Activated naive CD8-positive, alpha-beta T cell treated with anti-CD3 and anti-CD28 coated beads, Interleukin-2, amount 10 ng/mL, durations not matched to agents 7 days and 5 days (primary cell): ENCODE measurements around the gene DNAH9. TPM values are rescaled to one million over a fixed set of nuclear protein-coding genes. Genes with fewer than 3 reads are reported as not detected.
"Not testable (repeated sequence)": the region's sequence is repeated elsewhere in the genome, so short reads cannot be mapped to it uniquely, and the experiment has no call there.

Experiments used
- ATAC-seq: fragments of 150-1000 bp; cut with Tn5 transposase; one replicate; pipeline ENCODE4 v1.10.0; 2021; ENCODE audit warnings: low read depth, moderate library complexity
- POLR2A ChIA-PET: fragments of 350-600 bp; sonication (Branson Sonifier 250); formaldehyde crosslinking; loops from one replicate; lab custom pipeline; 2021; ENCODE audit warnings: antibody characterized with exemption; lab: Charles Lee
- DNase-seq: peaks from one replicate; pipeline ENCODE4 v3.0.0; 2021
- H3K27ac Mint-ChIP-seq: one replicate; pipeline ENCODE4 v1.8.0; 2022; ENCODE audit warnings: mild to moderate bottlenecking, mixed read lengths
- H3K27me3 Mint-ChIP-seq: one replicate; pipeline ENCODE4 v1.8.0; 2022; ENCODE audit warnings: mild to moderate bottlenecking, moderate library complexity, mixed read lengths
- H3K36me3 Mint-ChIP-seq: one replicate; pipeline ENCODE4 v1.8.0; 2021; ENCODE audit warnings: mild to moderate bottlenecking, mixed read lengths
- H3K4me1 Mint-ChIP-seq: one replicate; pipeline ENCODE4 v1.8.0; 2021; ENCODE audit warnings: mixed read lengths
- H3K4me3 Mint-ChIP-seq: one replicate; pipeline ENCODE4 v1.8.0; 2022; ENCODE audit warnings: mild to moderate bottlenecking, moderate library complexity, mixed read lengths
- H3K9me3 Mint-ChIP-seq: one replicate; pipeline ENCODE4 v1.8.0; 2021; ENCODE audit warnings: mixed read lengths
- total RNA-seq, 2 experiments: library from RNA; stranded (reverse); gene quantifications; one replicate each; pipeline ENCODE4 v1.2.3, GENCODE V29; 2021

DNAH9 gene
- total RNA-seq, 2 experiments from 2014 or later: not detected

DNA sequence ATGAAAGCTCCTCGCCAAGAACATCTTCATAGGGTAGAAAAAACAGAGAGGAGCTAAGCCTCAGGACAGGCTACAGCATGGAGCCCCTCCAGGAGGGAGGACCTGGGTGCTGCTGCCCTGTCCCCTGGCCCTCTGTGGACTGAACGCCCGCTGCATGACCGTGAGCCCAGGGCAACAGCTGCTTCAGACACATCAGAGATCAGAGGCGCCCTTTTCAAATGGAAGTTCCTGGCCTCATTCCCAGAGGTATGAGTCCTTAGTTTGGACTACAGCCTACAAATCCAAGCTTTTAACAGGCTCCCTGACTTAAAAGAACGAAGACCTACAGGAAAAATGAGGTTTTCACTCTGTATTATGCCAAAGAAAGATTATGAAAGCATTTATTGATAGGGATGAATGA lies 350.5 kb downstream of the DNAH9 start:
- no peak for DNase-seq
- no peak overlapping the region for H3K27ac Mint-ChIP-seq
- no peaks in the 10 kb centered on the region for H3K36me3 Mint-ChIP-seq
- H3K4me1 Mint-ChIP-seq: no peaks in the 10 kb centered on the region
- H3K9me3 Mint-ChIP-seq: peaks cover 3% of the 10 kb centered on the region
- ATAC-seq: no peak
- no peaks in the 10 kb centered on the region for H3K27me3 Mint-ChIP-seq
- POLR2A ChIA-PET: no interaction called here
- no peak overlapping the region for H3K4me3 Mint-ChIP-seq

DNA sequence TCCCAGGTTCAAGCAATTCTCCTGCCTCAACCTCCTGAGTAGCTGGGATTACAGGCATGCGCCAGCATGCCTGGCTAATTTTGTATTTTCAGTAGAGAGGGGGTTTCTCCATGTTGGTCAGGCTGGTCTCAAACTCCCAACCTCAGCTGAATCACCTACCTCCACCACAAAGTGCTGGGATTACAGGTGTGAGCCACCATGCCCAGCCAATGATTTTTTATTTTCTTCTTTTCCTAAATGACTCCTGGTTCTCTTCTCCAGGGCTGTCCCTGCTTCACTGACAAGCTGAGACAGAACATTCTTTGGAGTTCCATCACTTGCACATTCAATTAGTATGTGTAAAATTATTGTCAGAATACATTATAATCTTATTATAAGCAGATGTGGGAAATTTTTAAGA lies 351.3 kb downstream of the DNAH9 start:
- ATAC-seq, H3K27me3 Mint-ChIP-seq, POLR2A ChIA-PET, H3K9me3 Mint-ChIP-seq, DNase-seq, H3K36me3 Mint-ChIP-seq, H3K4me3 Mint-ChIP-seq, H3K27ac Mint-ChIP-seq, H3K4me1 Mint-ChIP-seq: not testable (repeated sequence)

DNA sequence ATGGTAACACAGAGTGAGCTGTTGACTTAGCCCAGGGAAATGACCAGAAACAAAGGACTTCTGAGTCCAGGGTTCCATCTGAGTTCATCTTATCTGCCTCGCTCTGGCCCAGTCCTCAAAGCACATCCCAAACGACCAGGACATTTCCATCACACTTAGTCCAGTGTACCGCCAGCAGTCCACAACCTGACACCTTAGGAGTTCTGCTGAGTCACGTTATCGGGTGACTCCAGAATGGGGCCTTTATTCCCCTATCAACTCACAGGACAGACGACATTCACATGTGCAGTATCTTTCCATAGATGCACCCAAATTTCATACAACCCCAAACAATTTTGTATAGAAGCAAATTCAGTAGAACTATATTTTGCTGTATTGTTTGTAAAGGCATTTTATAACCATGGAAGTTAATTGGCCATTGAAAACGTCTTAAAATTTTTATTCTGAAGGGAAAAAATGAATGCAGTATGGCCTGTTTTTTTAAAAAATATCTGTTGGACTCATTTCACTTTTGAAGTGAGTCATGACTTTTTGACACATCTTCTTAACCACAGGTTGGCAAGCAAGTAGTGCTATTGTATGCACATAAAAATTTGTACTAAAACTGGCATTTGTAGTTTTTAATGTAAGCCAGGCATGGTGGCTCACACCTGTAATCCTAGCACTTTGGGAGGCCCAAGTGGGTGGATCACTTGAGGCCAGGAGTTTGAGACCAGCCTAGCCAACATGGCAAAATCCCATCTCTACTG lies 352.7 kb downstream of the DNAH9 start:
- POLR2A ChIA-PET: no interaction called here
- no peaks in the 10 kb centered on the region for H3K27me3 Mint-ChIP-seq
- no peaks in the 10 kb centered on the region for H3K36me3 Mint-ChIP-seq

DNA sequence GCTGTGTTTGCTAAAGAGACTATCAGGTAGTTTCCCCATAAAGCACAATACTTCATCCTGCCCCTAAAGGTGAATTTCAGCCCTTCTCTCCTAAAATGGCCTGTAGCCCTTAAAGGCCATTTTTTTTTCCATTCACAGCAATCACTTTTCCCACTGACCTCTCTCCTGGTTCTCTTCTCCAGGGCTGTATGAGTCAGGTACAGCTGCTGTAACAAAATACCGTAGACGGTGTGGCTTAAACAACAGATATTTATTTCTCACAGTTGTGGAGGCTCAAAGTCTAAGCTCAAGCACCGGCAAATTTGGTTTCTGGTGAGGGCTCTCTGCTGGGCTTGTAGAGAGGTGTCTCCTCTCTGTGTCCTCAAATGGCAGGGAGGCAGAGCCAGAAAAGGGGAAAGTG lies 354.3 kb downstream of the DNAH9 start:
- H3K9me3 Mint-ChIP-seq: peaks cover 4% of the 10 kb centered on the region
- POLR2A ChIA-PET: no interaction called here
- H3K4me3 Mint-ChIP-seq: no peak overlapping the region
- H3K4me1 Mint-ChIP-seq: no peaks in the 10 kb centered on the region
- H3K27ac Mint-ChIP-seq: no peak overlapping the region
- no peaks in the 10 kb centered on the region for H3K27me3 Mint-ChIP-seq
- ATAC-seq (no peak), DNase-seq (no peak)
- H3K36me3 Mint-ChIP-seq: no peaks in the 10 kb centered on the region

More for the DNA sequence above, 352.7 kb downstream of the DNAH9 start:
- H3K4me3 Mint-ChIP-seq: no peak overlapping the region
- no peak for DNase-seq
- peaks cover 3% of the 10 kb centered on the region for H3K9me3 Mint-ChIP-seq
- no peak for ATAC-seq
- no peak overlapping the region for H3K27ac Mint-ChIP-seq
- H3K4me1 Mint-ChIP-seq: no peaks in the 10 kb centered on the region

DNA sequence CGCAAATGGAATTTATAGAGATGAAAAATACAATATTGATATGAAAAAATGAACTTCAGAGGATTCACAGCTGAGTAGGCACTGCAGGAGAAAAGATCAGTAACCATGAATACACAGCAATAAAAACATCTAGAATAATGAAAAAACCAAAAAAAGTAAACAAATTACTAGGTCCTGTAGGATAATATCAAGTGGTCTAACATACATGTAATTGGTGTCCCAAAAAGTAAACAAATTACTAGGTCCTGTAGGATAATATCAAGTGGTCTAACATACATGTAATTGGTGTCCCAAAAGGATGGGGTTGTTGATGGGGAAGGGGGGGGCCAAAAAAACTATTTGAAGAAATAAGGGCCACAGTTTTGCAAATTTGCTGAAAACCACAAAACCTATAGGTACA lies 355.7 kb downstream of the DNAH9 start:
- Mint-ChIP-seq H3K27ac (no peak overlapping the region), H3K9me3 (peaks cover 4% of the 10 kb centered on the region), H3K4me1 (no peaks in the 10 kb centered on the region), H3K4me3 (no peak overlapping the region), H3K36me3 (no peaks in the 10 kb centered on the region), H3K27me3 (no peaks in the 10 kb centered on the region)
- POLR2A ChIA-PET: interaction anchor here (0.7 kb wide), 1 partner anchor 68 kb away, joined by 6 read pairs; no protein-coding TSS in a partner anchor
- DNase-seq: no peak
- no peak for ATAC-seq

DNA sequence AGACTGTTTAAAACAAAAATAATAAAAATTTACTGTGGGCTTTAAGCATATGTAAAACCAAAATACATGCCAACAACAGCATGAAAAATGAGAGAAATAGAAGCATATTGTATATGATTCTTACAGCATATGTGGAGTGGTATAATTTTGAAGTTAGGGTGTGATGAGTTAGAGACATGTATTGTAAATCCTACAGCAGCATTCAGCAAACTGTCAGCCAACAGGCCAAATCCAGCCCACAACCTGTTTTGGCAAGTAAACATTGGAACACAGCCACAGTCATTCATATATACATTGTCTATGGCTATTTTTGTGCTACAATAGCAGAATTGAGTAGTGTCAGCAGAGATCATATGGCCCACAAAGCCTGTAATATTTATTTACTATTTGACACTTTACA lies 356.7 kb downstream of the DNAH9 start:
- POLR2A ChIA-PET: no interaction called here
- Mint-ChIP-seq H3K36me3 (no peaks in the 10 kb centered on the region), H3K4me3 (no peak overlapping the region), H3K9me3 (peaks cover 4% of the 10 kb centered on the region), H3K27ac (no peak overlapping the region), H3K27me3 (no peaks in the 10 kb centered on the region), H3K4me1 (no peaks in the 10 kb centered on the region)
- DNase-seq (no peak), ATAC-seq (no peak)

DNA sequence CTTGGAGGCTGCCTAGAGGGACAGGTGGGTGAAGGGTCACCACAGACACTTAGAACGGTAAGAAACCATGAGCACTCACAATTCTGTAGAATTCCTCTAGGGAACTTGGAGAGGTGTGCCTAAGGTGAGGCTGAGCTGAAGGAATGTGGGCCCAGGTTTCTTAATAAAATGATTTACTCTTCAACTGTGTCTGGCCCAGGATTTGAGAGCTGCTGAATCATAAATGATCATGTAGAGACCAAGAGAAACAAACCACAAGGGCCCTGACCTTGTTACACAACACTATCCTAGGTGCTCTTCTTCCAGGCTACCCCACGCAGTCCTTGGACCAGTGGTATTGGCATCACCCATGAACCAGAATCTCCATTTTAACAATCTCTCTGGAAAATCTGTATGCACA lies 371.3 kb downstream of the DNAH9 start:
- ATAC-seq (no peak), DNase-seq (no peak)
- POLR2A ChIA-PET: no interaction called here
- H3K27ac Mint-ChIP-seq: no peak overlapping the region
- no peaks in the 10 kb centered on the region for H3K4me1 Mint-ChIP-seq
- H3K9me3 Mint-ChIP-seq: peaks cover 16% of the 10 kb centered on the region
- H3K4me3 Mint-ChIP-seq: no peak overlapping the region
- peaks cover 24% of the 10 kb centered on the region for H3K36me3 Mint-ChIP-seq
- H3K27me3 Mint-ChIP-seq: no peaks in the 10 kb centered on the region

DNA sequence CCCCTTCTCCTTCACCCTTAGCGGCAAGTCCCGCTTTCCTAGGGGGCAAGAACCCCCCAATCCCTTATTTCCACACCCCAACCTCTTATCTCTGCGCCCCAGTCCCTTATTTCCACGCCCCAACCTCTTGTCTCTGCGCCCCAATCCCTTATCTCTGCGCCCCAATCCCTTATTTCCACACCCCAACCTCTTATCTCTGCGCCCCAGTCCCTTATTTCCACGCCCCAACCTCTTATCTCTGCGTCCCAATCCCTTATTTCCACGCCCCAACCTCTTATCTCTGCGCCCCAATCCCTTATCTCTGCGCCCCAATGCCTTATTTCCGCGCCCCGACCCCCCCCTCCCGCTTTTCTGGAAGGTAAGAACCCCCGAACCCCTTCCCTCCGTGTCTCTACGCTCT lies 374.5 kb downstream of the DNAH9 start:
- H3K27ac Mint-ChIP-seq, H3K4me1 Mint-ChIP-seq, H3K27me3 Mint-ChIP-seq, DNase-seq, H3K4me3 Mint-ChIP-seq, POLR2A ChIA-PET, H3K9me3 Mint-ChIP-seq, ATAC-seq: not testable (repeated sequence)
- peaks cover 41% of the 10 kb centered on the region for H3K36me3 Mint-ChIP-seq

DNA sequence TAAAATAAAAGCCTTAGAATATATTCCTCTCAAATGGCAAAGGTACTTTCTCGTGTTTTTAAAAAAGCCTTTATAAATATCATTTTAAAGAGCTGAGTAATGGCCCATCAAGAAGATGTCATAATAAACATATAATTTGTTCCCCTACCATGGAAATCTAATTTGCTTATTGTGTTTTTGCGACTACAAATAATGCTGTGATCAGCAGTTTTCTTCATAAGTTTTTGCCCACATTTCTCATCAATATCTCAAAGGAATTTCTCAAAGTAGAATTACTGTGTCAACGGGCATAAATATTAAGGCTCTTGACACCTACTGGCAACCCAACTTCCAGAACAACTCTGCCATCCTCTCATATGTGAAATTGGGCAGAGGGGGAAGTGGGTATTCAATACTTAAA lies 381.5 kb downstream of the DNAH9 start:
- DNase-seq (no peak), ATAC-seq (no peak)
- Mint-ChIP-seq H3K4me1 (no peaks in the 10 kb centered on the region), H3K27me3 (no peaks in the 10 kb centered on the region), H3K27ac (no peak overlapping the region), H3K36me3 (peaks cover 66% of the 10 kb centered on the region), H3K4me3 (no peak overlapping the region), H3K9me3 (peaks cover 2% of the 10 kb centered on the region)
- POLR2A ChIA-PET: interaction anchor here (1.1 kb wide), 1 partner anchor 18 kb away, joined by 4 read pairs; the partner anchor contains the start of gene ZNF18

DNA sequence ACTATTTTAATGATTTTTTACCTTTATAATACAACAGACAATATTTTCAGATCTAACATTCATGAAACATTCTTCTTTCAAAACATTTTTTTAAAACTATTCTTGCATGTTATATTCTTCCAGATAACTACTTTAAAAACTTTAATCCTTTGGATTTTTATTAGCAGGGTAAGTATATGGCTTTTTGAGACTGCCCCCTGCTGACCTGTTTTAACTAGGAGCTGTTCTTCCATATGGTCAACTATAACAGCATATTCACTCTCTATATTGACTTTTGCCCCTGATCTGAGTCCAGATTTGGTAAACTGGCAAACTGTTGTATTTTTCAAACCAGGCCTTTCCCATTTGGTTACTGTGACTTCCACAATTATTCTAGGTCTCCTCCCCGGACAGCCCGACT lies 382.5 kb downstream of the DNAH9 start:
- no peak for ATAC-seq
- no peak overlapping the region for H3K4me3 Mint-ChIP-seq
- no peak for DNase-seq
- H3K4me1 Mint-ChIP-seq: no peaks in the 10 kb centered on the region
- H3K27ac Mint-ChIP-seq: no peak overlapping the region
- H3K27me3 Mint-ChIP-seq: no peaks in the 10 kb centered on the region
- H3K9me3 Mint-ChIP-seq: no peaks in the 10 kb centered on the region
- H3K36me3 Mint-ChIP-seq: peaks cover 61% of the 10 kb centered on the region
- POLR2A ChIA-PET: interaction anchor here (1.1 kb wide), 1 partner anchor 17 kb away, joined by 4 read pairs; the partner anchor contains the start of gene ZNF18

DNA sequence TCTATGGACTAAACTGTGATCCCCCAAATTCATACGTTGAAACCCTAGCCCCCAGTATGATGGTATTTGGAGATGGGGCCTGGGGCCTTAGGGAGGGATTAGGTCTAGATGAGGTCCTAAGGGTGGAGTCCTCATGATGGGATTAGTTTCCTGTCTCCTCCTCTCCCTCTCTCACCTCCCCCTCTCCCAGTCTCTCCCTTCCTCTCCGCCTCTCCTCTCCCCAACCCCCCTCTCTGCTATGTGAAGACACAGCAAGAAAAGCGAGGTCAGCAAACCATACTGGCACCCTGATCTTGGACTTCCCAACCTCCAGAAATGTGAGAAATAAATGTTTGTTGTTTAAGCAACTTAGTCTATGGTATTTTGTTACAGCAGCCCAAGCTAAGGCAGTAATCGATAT lies 383.6 kb downstream of the DNAH9 start:
- Mint-ChIP-seq H3K4me1 (no peaks in the 10 kb centered on the region), H3K36me3 (peaks cover 54% of the 10 kb centered on the region), H3K27me3 (no peaks in the 10 kb centered on the region), H3K9me3 (no peaks in the 10 kb centered on the region), H3K27ac (no peak overlapping the region), H3K4me3 (no peak overlapping the region)
- no peak for ATAC-seq
- POLR2A ChIA-PET: interaction anchor here (0.7 to 3.4 kb wide), 2 partner anchors 15 to 1071 kb away, joined by 4 to 11 read pairs; partner anchors contain the start of gene ZNF18
- DNase-seq: no peak

DNA sequence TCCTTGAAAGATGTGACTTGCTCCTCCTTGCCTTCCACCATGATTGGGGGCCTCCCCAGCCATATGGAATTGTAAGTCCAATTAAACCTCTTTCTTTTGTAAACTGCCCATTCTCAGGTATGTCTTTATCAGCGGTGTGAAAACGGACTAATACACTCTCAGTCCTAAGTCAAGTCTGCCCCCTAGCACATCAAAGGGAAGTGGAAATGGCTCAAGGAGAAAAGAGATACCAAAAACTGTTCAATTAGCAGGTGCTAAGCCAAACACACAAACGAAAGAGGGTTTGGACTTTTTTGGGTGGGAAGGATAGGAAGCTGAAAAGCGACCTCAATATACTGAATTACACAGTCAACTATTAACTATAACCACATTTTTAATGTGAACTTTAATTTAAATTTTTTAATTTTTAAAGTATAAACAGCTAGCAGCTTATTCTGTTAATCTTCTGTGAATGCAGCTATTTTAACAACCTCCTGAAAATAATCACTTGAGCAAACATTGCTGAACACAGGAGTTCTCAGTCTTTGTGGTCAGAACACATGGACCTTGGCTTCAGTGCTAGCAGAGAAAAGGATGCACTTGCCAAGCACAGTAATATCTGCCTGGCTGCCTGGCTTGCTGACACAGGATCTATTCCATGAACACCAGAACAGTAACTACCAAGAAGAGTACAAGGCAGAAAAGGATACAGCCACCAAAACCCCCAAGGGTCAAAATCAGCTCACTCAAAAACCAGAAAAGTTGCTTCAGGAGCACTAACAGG lies 388.1 kb downstream of the DNAH9 start:
- DNase-seq (no peak), ATAC-seq (no peak)
- H3K4me3 Mint-ChIP-seq: no peak overlapping the region
- peaks cover 45% of the 10 kb centered on the region for H3K36me3 Mint-ChIP-seq
- H3K4me1 Mint-ChIP-seq: peaks cover 5% of the 10 kb centered on the region
- H3K9me3 Mint-ChIP-seq: no peaks in the 10 kb centered on the region
- no peak overlapping the region for H3K27ac Mint-ChIP-seq
- POLR2A ChIA-PET: interaction anchor here (1.3 kb wide), 1 partner anchor 11 kb away, joined by 8 read pairs; the partner anchor contains the start of gene ZNF18
- no peaks in the 10 kb centered on the region for H3K27me3 Mint-ChIP-seq

DNA sequence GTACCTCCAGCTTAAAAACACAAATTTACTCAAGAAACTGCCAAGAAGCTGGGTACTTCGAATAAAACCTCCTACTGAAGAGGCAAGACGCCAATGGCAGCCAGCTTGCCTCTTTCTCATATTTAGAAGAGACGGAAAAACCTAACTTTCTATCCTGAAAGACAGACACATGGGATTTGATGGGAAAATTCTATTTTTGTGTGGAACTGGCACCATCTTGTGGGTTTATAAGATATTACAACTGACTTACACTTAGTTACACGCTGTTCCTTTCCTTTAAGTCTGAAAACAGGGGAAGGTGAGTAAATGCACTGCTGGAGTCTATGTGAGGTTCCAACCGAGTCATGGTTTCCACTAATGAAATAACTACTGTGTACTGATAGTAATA lies 388.7 kb downstream of the DNAH9 start:
- Mint-ChIP-seq H3K36me3 (peaks cover 46% of the 10 kb centered on the region), H3K4me3 (no peak overlapping the region), H3K27me3 (no peaks in the 10 kb centered on the region), H3K27ac (no peak overlapping the region), H3K4me1 (peaks cover 5% of the 10 kb centered on the region), H3K9me3 (no peaks in the 10 kb centered on the region)
- DNase-seq (no peak), ATAC-seq (no peak)
- POLR2A ChIA-PET: interaction anchor here (1.3 kb wide), 1 partner anchor 11 kb away, joined by 8 read pairs; the partner anchor contains the start of gene ZNF18
